ENCODE measurements around the gene PTPRN2.
"Not testable (repeated sequence)": the region's sequence is repeated elsewhere in the genome, so short reads cannot be mapped to it uniquely, and the experiment has no call there.

Gene PTPRN2

GRCh38 chr7:158385496-158386354 lies 201.9 kb downstream of the PTPRN2 start:
- DNase-seq (ENCODE audit: low spot score) = not testable (repeated sequence)

GRCh38 chr7:158384746-158385145 lies 202.9 kb downstream of the PTPRN2 start:
- DNase-seq (ENCODE audit: low spot score) = no peak

GRCh38 chr7:158383665-158384064 lies 204.0 kb downstream of the PTPRN2 start:
- DNase-seq (ENCODE audit: low spot score) = no peak

GRCh38 chr7:158382363-158383254 lies 205.0 kb downstream of the PTPRN2 start:
- DNase-seq (ENCODE audit: low spot score) = no peak

GRCh38 chr7:158381956-158382355 lies 205.7 kb downstream of the PTPRN2 start:
- DNase-seq (ENCODE audit: low spot score) = no peak

GRCh38 chr7:158378978-158379377 lies 208.6 kb downstream of the PTPRN2 start:
- DNase-seq (ENCODE audit: low spot score) = no peak

GRCh38 chr7:158377800-158378623 lies 209.6 kb downstream of the PTPRN2 start:
- DNase-seq (ENCODE audit: low spot score) = no peak

- not testable (repeated sequence) for DNase-seq (ENCODE audit: low spot score)
Measured at GRCh38 chr7:158376839-158377186, 210.8 kb downstream of the PTPRN2 start.

GRCh38 chr7:158376146-158376838 lies 211.3 kb downstream of the PTPRN2 start:
- DNase-seq (ENCODE audit: low spot score) = not testable (repeated sequence)

- no peak for DNase-seq (ENCODE audit: low spot score)
Measured at GRCh38 chr7:158375034-158375433, 212.6 kb downstream of the PTPRN2 start.

- no peak for DNase-seq (ENCODE audit: low spot score)
Measured at GRCh38 chr7:158374586-158374985, 213.0 kb downstream of the PTPRN2 start.

GRCh38 chr7:158374146-158374545 lies 213.5 kb downstream of the PTPRN2 start:
- DNase-seq (ENCODE audit: low spot score) = no peak

- no peak for DNase-seq (ENCODE audit: low spot score)
Measured at GRCh38 chr7:158373476-158374133, 214.0 kb downstream of the PTPRN2 start.

- no peak for DNase-seq (ENCODE audit: low spot score)
Measured at GRCh38 chr7:158372400-158373342, 215.0 kb downstream of the PTPRN2 start.

- no peak for DNase-seq (ENCODE audit: low spot score)
Measured at GRCh38 chr7:158371856-158372255, 215.8 kb downstream of the PTPRN2 start.

GRCh38 chr7:158369866-158370265 lies 217.8 kb downstream of the PTPRN2 start:
- no peak for DNase-seq (ENCODE audit: low spot score)

GRCh38 chr7:158369290-158369689 lies 218.3 kb downstream of the PTPRN2 start:
- no peak for DNase-seq (ENCODE audit: low spot score)

GRCh38 chr7:158368449-158368848 lies 219.2 kb downstream of the PTPRN2 start:
- no peak for DNase-seq (ENCODE audit: low spot score)

- DNase-seq (ENCODE audit: low spot score) = no peak
Measured at GRCh38 chr7:158367634-158367982, 220.0 kb downstream of the PTPRN2 start.

Measured in hematopoietic multipotent progenitor cell treated with erythropoietin and hydrocortisone succinate and interleukin-3 and kit ligand, for 15 days (in vitro differentiated cells).